GM21526 (cell line): Measurements from ENCODE around the gene COL19A1.
A peak's percentile ranks its signal among the peaks of the same experiment; 100 is the strongest.
"Not testable (repeated sequence)": the region's sequence is repeated elsewhere in the genome, so short reads cannot be mapped to it uniquely, and the experiment has no call there.

ENCODE experiments used
- ATAC-seq: cut with Tn5 transposase; IDR thresholded peaks from one replicate; pipeline ENCODE4 v1.9.1; 2021; ENCODE audit warnings: moderate library complexity; ENCODE audit not compliant: unreplicated experiment, low FRiP score

The COL19A1 gene

DNA sequence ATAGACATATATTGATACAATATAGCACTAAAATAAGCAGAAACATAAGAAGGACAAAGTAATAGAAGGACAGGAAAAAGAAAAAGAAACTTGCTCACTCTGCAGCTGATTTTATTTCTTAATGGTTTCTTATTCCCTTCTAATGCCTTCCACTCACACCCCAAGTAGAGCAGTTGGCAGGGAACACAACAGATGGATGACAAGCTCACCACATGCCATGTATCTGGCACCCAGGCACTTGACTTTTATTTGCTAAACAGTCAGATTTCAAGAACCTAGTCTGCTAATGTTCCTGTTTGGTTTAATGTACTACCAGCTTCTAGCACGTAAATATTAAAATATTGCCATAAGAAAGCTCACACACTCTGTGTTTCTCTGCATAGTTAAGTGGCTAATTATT, 87.1 kb downstream of the COL19A1 start:
- ATAC-seq: no peak

- ATAC-seq: no peak
Observed at GRCh38 chr6:69954733-69955132, 88.4 kb downstream of the COL19A1 start.

DNA sequence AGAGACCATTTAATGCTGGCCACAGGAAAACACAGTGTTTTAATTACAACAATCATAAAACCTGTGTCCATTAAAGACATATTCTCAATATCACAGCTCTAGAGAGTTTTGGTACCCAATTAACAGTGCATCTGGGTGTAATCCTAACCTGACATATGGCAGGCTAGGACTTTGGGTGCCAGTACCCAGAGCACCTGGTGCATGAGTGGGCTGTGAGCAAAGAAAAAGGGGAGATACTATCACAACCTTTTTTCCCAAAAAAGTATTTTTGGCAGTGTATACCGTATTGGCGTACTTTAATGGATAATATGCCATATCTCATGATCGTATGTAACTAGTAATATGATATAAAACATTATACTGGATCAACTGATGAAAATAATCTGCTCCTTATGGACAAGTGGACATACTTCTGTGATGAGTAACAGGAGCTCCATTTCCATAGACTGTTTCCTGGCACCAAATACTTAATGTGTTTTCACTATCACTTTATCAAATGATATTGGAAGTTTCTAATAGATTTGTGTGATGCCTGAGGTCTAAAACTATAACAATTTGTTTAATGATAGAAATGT, 91.7 kb downstream of the COL19A1 start:
- ATAC-seq: no peak

- no peak for ATAC-seq
Observed at GRCh38 chr6:69958978-69959377, 92.6 kb downstream of the COL19A1 start.

GRCh38 chr6:69965974-69966373, 99.6 kb downstream of the COL19A1 start:
- not testable (repeated sequence) for ATAC-seq

- no peak for ATAC-seq
Observed at GRCh38 chr6:69973138-69973537, 106.8 kb downstream of the COL19A1 start.

- ATAC-seq: no peak
Observed at GRCh38 chr6:69973763-69974162, 107.4 kb downstream of the COL19A1 start.

- ATAC-seq: no peak
Observed at GRCh38 chr6:69974193-69974592, 107.8 kb downstream of the COL19A1 start.

DNA sequence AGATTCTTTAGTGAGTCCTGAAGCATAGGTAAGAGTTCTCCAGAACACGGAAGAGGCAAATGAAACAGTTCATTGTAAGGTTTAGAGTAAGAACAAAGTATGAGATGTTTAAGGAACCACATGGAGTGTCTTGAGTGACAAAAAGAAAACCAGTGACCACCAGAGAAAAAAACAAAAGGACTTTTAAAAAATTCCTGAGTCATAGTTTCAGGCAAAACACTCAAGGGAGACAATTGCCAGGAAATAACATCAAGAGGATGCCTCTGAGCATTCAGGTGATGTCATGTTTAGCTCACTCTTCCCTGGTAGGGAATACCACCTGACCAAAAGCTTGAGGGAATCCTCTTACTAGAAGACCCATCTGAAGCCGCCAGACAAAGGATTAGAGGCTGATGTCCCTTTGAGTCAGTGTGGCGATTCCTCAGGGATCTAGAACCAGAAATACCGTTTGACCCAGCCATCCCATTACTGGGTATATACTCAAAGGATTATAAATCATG, 110.3 kb downstream of the COL19A1 start:
- no peak for ATAC-seq

- ATAC-seq: no peak
Observed at GRCh38 chr6:69980624-69981023, 114.3 kb downstream of the COL19A1 start.

- no peak for ATAC-seq
Observed at GRCh38 chr6:69984506-69984905, 118.2 kb downstream of the COL19A1 start.

DNA sequence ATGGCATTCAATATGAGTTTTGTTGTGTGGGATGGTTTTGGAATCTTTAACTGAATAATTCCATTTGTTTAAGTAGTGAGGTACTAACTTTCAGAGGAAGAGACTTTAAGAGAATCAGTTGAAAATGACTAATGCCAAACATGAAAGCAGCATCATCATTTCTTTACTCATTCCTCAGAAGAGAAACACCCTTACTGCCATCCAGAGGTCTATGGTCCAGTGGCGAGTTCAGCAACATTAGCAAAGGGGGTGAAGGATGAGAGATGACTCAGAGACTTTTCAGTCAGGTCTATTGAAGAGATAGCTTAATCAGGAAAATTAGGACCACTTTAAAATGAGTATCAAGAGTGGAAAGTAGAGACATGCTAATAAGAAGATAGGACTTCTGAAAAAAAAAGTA, 118.8 kb downstream of the COL19A1 start:
- no peak for ATAC-seq

- ATAC-seq: no peak
Observed at GRCh38 chr6:69987550-69987949, 121.2 kb downstream of the COL19A1 start.

GRCh38 chr6:69988458-69989126, 122.2 kb downstream of the COL19A1 start:
- peak; percentile 67 for ATAC-seq

GRCh38 chr6:69994251-69994650, 127.9 kb downstream of the COL19A1 start:
- no peak for ATAC-seq

- no peak for ATAC-seq
Observed at GRCh38 chr6:70008189-70008588, 141.8 kb downstream of the COL19A1 start.

DNA sequence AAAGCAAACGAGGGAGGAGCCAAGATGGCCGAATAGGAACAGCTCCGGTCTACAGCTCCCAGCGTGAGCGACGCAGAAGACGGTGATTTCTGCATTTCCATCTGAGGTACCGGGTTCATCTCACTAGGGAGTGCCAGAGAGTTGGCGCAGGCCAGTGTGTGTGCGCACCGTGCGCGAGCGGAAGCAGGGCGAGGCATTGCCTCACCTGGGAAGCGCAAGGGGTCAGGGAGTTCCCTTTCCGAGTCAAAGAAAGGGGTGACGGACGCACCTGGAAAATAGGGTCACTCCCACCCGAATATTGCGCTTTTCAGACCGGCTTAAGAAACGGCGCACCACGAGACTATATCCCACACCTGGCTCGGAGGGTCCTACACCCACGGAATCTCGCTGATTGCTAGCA, 144.0 kb downstream of the COL19A1 start:
- ATAC-seq: not testable (repeated sequence)

- ATAC-seq: not testable (repeated sequence)
Observed at GRCh38 chr6:70023201-70023600, 156.8 kb downstream of the COL19A1 start.

- ATAC-seq: no peak
Observed at GRCh38 chr6:70028246-70028645, 161.9 kb downstream of the COL19A1 start.

GRCh38 chr6:70028926-70029325, 162.6 kb downstream of the COL19A1 start:
- no peak for ATAC-seq

GRCh38 chr6:70033781-70034180, 167.4 kb downstream of the COL19A1 start:
- ATAC-seq: no peak

DNA sequence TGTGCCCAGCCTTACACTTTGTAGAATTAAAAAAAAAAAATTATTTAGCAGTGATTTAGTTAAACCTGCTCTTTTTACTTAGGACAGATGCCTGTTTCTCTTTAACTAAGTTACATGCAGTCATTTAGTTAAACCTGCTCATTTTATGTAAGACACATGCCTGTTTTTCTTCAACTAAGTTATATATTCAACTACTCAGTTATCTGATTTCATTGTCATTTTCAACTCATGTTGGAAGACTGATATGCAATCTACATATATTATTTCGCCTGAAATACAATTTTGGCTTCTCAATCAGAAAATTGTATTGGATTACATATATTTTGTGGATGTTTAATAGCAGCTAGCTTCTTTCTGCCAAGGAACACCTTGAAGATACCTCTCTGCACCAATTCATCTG, 171.1 kb downstream of the COL19A1 start:
- ATAC-seq: no peak
